HG03442 (cell line): ENCODE results near the gene DAPK3.
"Not testable (repeated sequence)": the region's sequence is repeated elsewhere in the genome, so short reads cannot be mapped to it uniquely, and the experiment has no call there.

Experiments used
- ATAC-seq: cut with Tn5 transposase; IDR thresholded peaks from one replicate; pipeline ENCODE4 v1.9.1; 2021; ENCODE audit warnings: mild to moderate bottlenecking, moderate library complexity; ENCODE audit not compliant: unreplicated experiment

The DAPK3 gene

GRCh38 chr19:3980353-3981251, 9.7 kb upstream of the DAPK3 start:
- ATAC-seq, result no peak

- no peak for ATAC-seq
Observed at GRCh38 chr19:3979674-3980352, 8.9 kb upstream of the DAPK3 start.

GRCh38 chr19:3979289-3979673, 8.4 kb upstream of the DAPK3 start:
- no peak for ATAC-seq

GRCh38 chr19:3978145-3978544, 7.2 kb upstream of the DAPK3 start:
- ATAC-seq, result no peak

GRCh38 chr19:3977242-3978143, 6.6 kb upstream of the DAPK3 start:
- no peak for ATAC-seq

- ATAC-seq, result no peak
Observed at GRCh38 chr19:3976495-3977241, 5.8 kb upstream of the DAPK3 start.

- ATAC-seq, result no peak
Observed at GRCh38 chr19:3975637-3976087, 4.8 kb upstream of the DAPK3 start.

- no peak for ATAC-seq
Observed at GRCh38 chr19:3975144-3975543, 4.2 kb upstream of the DAPK3 start.

- no peak for ATAC-seq
Observed at GRCh38 chr19:3970313-3970807, 539 bp downstream of the DAPK3 start.

GRCh38 chr19:3969435-3970312, 1.2 kb downstream of the DAPK3 start:
- ATAC-seq, result no peak

- ATAC-seq, result no peak
Observed at GRCh38 chr19:3968556-3969434, 2.1 kb downstream of the DAPK3 start.

GRCh38 chr19:3967983-3968382, 2.9 kb downstream of the DAPK3 start:
- ATAC-seq, result not testable (repeated sequence)

GRCh38 chr19:3966051-3967017, 4.6 kb downstream of the DAPK3 start:
- ATAC-seq, result no peak

GRCh38 chr19:3964256-3965194, 6.4 kb downstream of the DAPK3 start:
- no peak for ATAC-seq

GRCh38 chr19:3963458-3964255, 7.2 kb downstream of the DAPK3 start:
- ATAC-seq, result no peak
